GM19468 (cell line): ENCODE results near the gene FDCSP.
"Not testable (repeated sequence)": the region's sequence is repeated elsewhere in the genome, so short reads cannot be mapped to it uniquely, and the experiment has no call there.

Experiments
- ATAC-seq: cut with Tn5 transposase; IDR thresholded peaks from one replicate; pipeline ENCODE4 v1.9.1; 2021; ENCODE audit warnings: mild to moderate bottlenecking, moderate library complexity, moderate number of reproducible peaks; ENCODE audit not compliant: unreplicated experiment; ENCODE audit errors: extremely low read depth

The FDCSP gene

GRCh38 chr4:70225824-70226223, at the start of gene FDCSP:
Gene FDCSP (plus strand): TSS chr4:70226124. CDS start chr4:70231195, 5,071 bp downstream.
- no peak for ATAC-seq

GRCh38 chr4:70177090-70177489, 48.8 kb upstream of the FDCSP start:
- no peak for ATAC-seq

GRCh38 chr4:70178075-70178660, 47.8 kb upstream of the FDCSP start:
- ATAC-seq, result no peak

GRCh38 chr4:70179811-70180210, 46.1 kb upstream of the FDCSP start:
- no peak for ATAC-seq

- ATAC-seq, result no peak
Measured at GRCh38 chr4:70181864-70182263, 44.1 kb upstream of the FDCSP start.

- no peak for ATAC-seq
Measured at GRCh38 chr4:70182517-70183167, 43.3 kb upstream of the FDCSP start.

- peak; percentile 76 for ATAC-seq
Measured at GRCh38 chr4:70183168-70183939, 42.6 kb upstream of the FDCSP start.

GRCh38 chr4:70183940-70184246, 42.0 kb upstream of the FDCSP start:
- ATAC-seq, result no peak

- no peak for ATAC-seq
Measured at GRCh38 chr4:70187216-70187615, 38.7 kb upstream of the FDCSP start.

GRCh38 chr4:70190579-70190978, 35.3 kb upstream of the FDCSP start:
- ATAC-seq, result no peak

GRCh38 chr4:70191647-70192046, 34.3 kb upstream of the FDCSP start:
- no peak for ATAC-seq

GRCh38 chr4:70192895-70193294, 33.0 kb upstream of the FDCSP start:
- no peak for ATAC-seq

- no peak for ATAC-seq
Measured at GRCh38 chr4:70195425-70195824, 30.5 kb upstream of the FDCSP start, which contains the start of gene ODAM. Gene ODAM (plus strand): TSS chr4:70195725. CDS start chr4:70196544, 819 bp downstream.

GRCh38 chr4:70196857-70197256, 29.1 kb upstream of the FDCSP start:
- ATAC-seq, result no peak

- ATAC-seq, result no peak
Measured at GRCh38 chr4:70197842-70198241, 28.1 kb upstream of the FDCSP start.

GRCh38 chr4:70203601-70204000, 22.3 kb upstream of the FDCSP start:
- no peak for ATAC-seq

GRCh38 chr4:70212752-70213151, 13.2 kb upstream of the FDCSP start:
- ATAC-seq, result not testable (repeated sequence)

GRCh38 chr4:70216109-70216508, 9.8 kb upstream of the FDCSP start:
- ATAC-seq, result not testable (repeated sequence)

- not testable (repeated sequence) for ATAC-seq
Measured at GRCh38 chr4:70216550-70216949, 9.4 kb upstream of the FDCSP start.

GRCh38 chr4:70221389-70221788, 4.5 kb upstream of the FDCSP start:
- ATAC-seq, result not testable (repeated sequence)

- ATAC-seq, result not testable (repeated sequence)
Measured at GRCh38 chr4:70221818-70222217, 4.1 kb upstream of the FDCSP start.
